ENCODE measurements around the gene COTL1.

Gene COTL1

GRCh38 chr16:84603940-84604339 lies 13.9 kb downstream of the COTL1 start:
- peaks cover 12 to 29% of the 10 kb centered on the region in 2 donors for H3K4me1 ChIP-seq (ENCODE audit: control insufficient read depth in 1 of 2, insufficient read depth in 2 of 2, low read length in 2 of 2)
- no peaks in the 10 kb centered on the region for H3K27me3 ChIP-seq (ENCODE audit: low read depth, low read length)
- no peaks in the 10 kb centered on the region for H3K9me3 ChIP-seq (ENCODE audit: control insufficient read depth in 1 of 2, low read length in 2 of 2)
- peaks cover 0 to 4% of the 10 kb centered on the region in 2 donors for H3K36me3 ChIP-seq (ENCODE audit: control insufficient read depth in 1 of 2, insufficient read depth in 2 of 2, low read length in 2 of 2)
- H3K4me3 ChIP-seq (ENCODE audit: low read depth in 1 of 2, low read length in 2 of 2), result no peak overlapping the region
- H3K27ac ChIP-seq (ENCODE audit: low read length), result no peak overlapping the region

GRCh38 chr16:84603140-84603816 lies 14.6 kb downstream of the COTL1 start:
- Histone ChIP-seq H3K4me1 (ENCODE audit: control insufficient read depth in 1 of 2, insufficient read depth in 2 of 2, low read length in 2 of 2) (peaks cover 12 to 29% of the 10 kb centered on the region in 2 donors), H3K9me3 (ENCODE audit: control insufficient read depth in 1 of 2, low read length in 2 of 2) (no peaks in the 10 kb centered on the region), H3K36me3 (ENCODE audit: control insufficient read depth in 1 of 2, insufficient read depth in 2 of 2, low read length in 2 of 2) (peaks cover 0 to 4% of the 10 kb centered on the region in 2 donors), H3K27ac (ENCODE audit: low read length) (peak overlapping the region; percentile 63), H3K4me3 (ENCODE audit: low read depth in 1 of 2, low read length in 2 of 2) (no peak overlapping the region), H3K27me3 (ENCODE audit: low read depth, low read length) (no peaks in the 10 kb centered on the region)

- H3K4me1 ChIP-seq (ENCODE audit: control insufficient read depth in 1 of 2, insufficient read depth in 2 of 2, low read length in 2 of 2), result peaks cover 12 to 29% of the 10 kb centered on the region in 2 donors
- H3K4me3 ChIP-seq (ENCODE audit: low read depth in 1 of 2, low read length in 2 of 2), result peak overlapping the region; percentile 1 to 28
- no peaks in the 10 kb centered on the region for H3K27me3 ChIP-seq (ENCODE audit: low read depth, low read length)
- H3K36me3 ChIP-seq (ENCODE audit: control insufficient read depth in 1 of 2, insufficient read depth in 2 of 2, low read length in 2 of 2), result peaks cover 0 to 4% of the 10 kb centered on the region in 2 donors
- H3K9me3 ChIP-seq (ENCODE audit: control insufficient read depth in 1 of 2, low read length in 2 of 2), result no peaks in the 10 kb centered on the region
- peak overlapping the region; percentile 89 for H3K27ac ChIP-seq (ENCODE audit: low read length)
These were observed 17.3 kb downstream of the COTL1 start for GRCh38 chr16:84600343-84601229.

- H3K36me3 ChIP-seq (ENCODE audit: control insufficient read depth in 1 of 2, insufficient read depth in 2 of 2, low read length in 2 of 2), result peaks cover 0 to 4% of the 10 kb centered on the region in 2 donors
- H3K4me3 ChIP-seq (ENCODE audit: low read depth in 1 of 2, low read length in 2 of 2), result peak overlapping the region; percentile 16 to 17
- no peaks in the 10 kb centered on the region for H3K27me3 ChIP-seq (ENCODE audit: low read depth, low read length)
- no peaks in the 10 kb centered on the region for H3K9me3 ChIP-seq (ENCODE audit: control insufficient read depth in 1 of 2, low read length in 2 of 2)
- peaks cover 12 to 25% of the 10 kb centered on the region in 2 donors for H3K4me1 ChIP-seq (ENCODE audit: control insufficient read depth in 1 of 2, insufficient read depth in 2 of 2, low read length in 2 of 2)
- H3K27ac ChIP-seq (ENCODE audit: low read length), result peak overlapping the region; percentile 89
These were observed 18.2 kb downstream of the COTL1 start for GRCh38 chr16:84599521-84600202.

- peaks cover 0 to 4% of the 10 kb centered on the region in 2 donors for H3K36me3 ChIP-seq (ENCODE audit: control insufficient read depth in 1 of 2, insufficient read depth in 2 of 2, low read length in 2 of 2)
- H3K27me3 ChIP-seq (ENCODE audit: low read depth, low read length), result no peaks in the 10 kb centered on the region
- no peaks in the 10 kb centered on the region for H3K9me3 ChIP-seq (ENCODE audit: control insufficient read depth in 1 of 2, low read length in 2 of 2)
- no peak overlapping the region for H3K4me3 ChIP-seq (ENCODE audit: low read depth in 1 of 2, low read length in 2 of 2)
- peak overlapping the region; percentile 63 for H3K27ac ChIP-seq (ENCODE audit: low read length)
- H3K4me1 ChIP-seq (ENCODE audit: control insufficient read depth in 1 of 2, insufficient read depth in 2 of 2, low read length in 2 of 2), result peaks cover 12 to 21% of the 10 kb centered on the region in 2 donors
These were observed 19.5 kb downstream of the COTL1 start for GRCh38 chr16:84598360-84598759.

GRCh38 chr16:84597931-84598351 lies 19.9 kb downstream of the COTL1 start:
- Histone ChIP-seq H3K4me3 (ENCODE audit: low read depth in 1 of 2, low read length in 2 of 2) (no peak overlapping the region), H3K27me3 (ENCODE audit: low read depth, low read length) (no peaks in the 10 kb centered on the region), H3K9me3 (ENCODE audit: control insufficient read depth in 1 of 2, low read length in 2 of 2) (no peaks in the 10 kb centered on the region), H3K27ac (ENCODE audit: low read length) (peak overlapping the region; percentile 63), H3K4me1 (ENCODE audit: control insufficient read depth in 1 of 2, insufficient read depth in 2 of 2, low read length in 2 of 2) (peaks cover 12 to 21% of the 10 kb centered on the region in 2 donors), H3K36me3 (ENCODE audit: control insufficient read depth in 1 of 2, insufficient read depth in 2 of 2, low read length in 2 of 2) (peaks cover 2 to 4% of the 10 kb centered on the region in 2 donors)

- Histone ChIP-seq H3K27ac (ENCODE audit: low read length) (peak overlapping the region; percentile 63), H3K9me3 (ENCODE audit: control insufficient read depth in 1 of 2, low read length in 2 of 2) (no peaks in the 10 kb centered on the region), H3K27me3 (ENCODE audit: low read depth, low read length) (no peaks in the 10 kb centered on the region), H3K4me3 (ENCODE audit: low read depth in 1 of 2, low read length in 2 of 2) (no peak overlapping the region), H3K4me1 (ENCODE audit: control insufficient read depth in 1 of 2, insufficient read depth in 2 of 2, low read length in 2 of 2) (peaks cover 12 to 21% of the 10 kb centered on the region in 2 donors), H3K36me3 (ENCODE audit: control insufficient read depth in 1 of 2, insufficient read depth in 2 of 2, low read length in 2 of 2) (peaks cover 2 to 4% of the 10 kb centered on the region in 2 donors)
These were observed 20.4 kb downstream of the COTL1 start for GRCh38 chr16:84597528-84597896.

- H3K4me3 ChIP-seq (ENCODE audit: low read depth in 1 of 2, low read length in 2 of 2), result no peak overlapping the region
- H3K27ac ChIP-seq (ENCODE audit: low read length), result peak overlapping the region; percentile 63
- peaks cover 2 to 5% of the 10 kb centered on the region in 2 donors for H3K36me3 ChIP-seq (ENCODE audit: control insufficient read depth in 1 of 2, insufficient read depth in 2 of 2, low read length in 2 of 2)
- H3K9me3 ChIP-seq (ENCODE audit: control insufficient read depth in 1 of 2, low read length in 2 of 2), result no peaks in the 10 kb centered on the region
- peaks cover 12 to 21% of the 10 kb centered on the region in 2 donors for H3K4me1 ChIP-seq (ENCODE audit: control insufficient read depth in 1 of 2, insufficient read depth in 2 of 2, low read length in 2 of 2)
- H3K27me3 ChIP-seq (ENCODE audit: low read depth, low read length), result no peaks in the 10 kb centered on the region
These were observed 20.9 kb downstream of the COTL1 start for GRCh38 chr16:84596801-84597527.

- Histone ChIP-seq H3K4me3 (ENCODE audit: low read depth in 1 of 2, low read length in 2 of 2) (no peak overlapping the region), H3K4me1 (ENCODE audit: control insufficient read depth in 1 of 2, insufficient read depth in 2 of 2, low read length in 2 of 2) (peaks cover 12 to 18% of the 10 kb centered on the region in 2 donors), H3K9me3 (ENCODE audit: control insufficient read depth in 1 of 2, low read length in 2 of 2) (no peaks in the 10 kb centered on the region), H3K36me3 (ENCODE audit: control insufficient read depth in 1 of 2, insufficient read depth in 2 of 2, low read length in 2 of 2) (peaks cover 0 to 6% of the 10 kb centered on the region in 2 donors), H3K27me3 (ENCODE audit: low read depth, low read length) (no peaks in the 10 kb centered on the region), H3K27ac (ENCODE audit: low read length) (no peak overlapping the region)
These were observed 21.7 kb downstream of the COTL1 start for GRCh38 chr16:84596161-84596560.

GRCh38 chr16:84595052-84595481 lies 22.8 kb downstream of the COTL1 start:
- Histone ChIP-seq H3K27me3 (ENCODE audit: low read depth, low read length) (no peaks in the 10 kb centered on the region), H3K36me3 (ENCODE audit: control insufficient read depth in 1 of 2, insufficient read depth in 2 of 2, low read length in 2 of 2) (peaks cover 0 to 9% of the 10 kb centered on the region in 2 donors), H3K4me1 (ENCODE audit: control insufficient read depth in 1 of 2, insufficient read depth in 2 of 2, low read length in 2 of 2) (peaks cover 7 to 8% of the 10 kb centered on the region in 2 donors), H3K27ac (ENCODE audit: low read length) (peak overlapping the region; percentile 71), H3K4me3 (ENCODE audit: low read depth in 1 of 2, low read length in 2 of 2) (peak overlapping the region; percentile 22 to 28), H3K9me3 (ENCODE audit: control insufficient read depth in 1 of 2, low read length in 2 of 2) (no peaks in the 10 kb centered on the region)
